Ramos (cell line): Measurements from ENCODE around the gene CST9L.

Experiments
- in situ Hi-C: fragments of 300-500 bp; cut with MboI; formaldehyde crosslinking; loops from one replicate; pipeline ENCODE4 v1.14.3; 2022; ENCODE audit warnings: low sequenced_read_pairs; ENCODE audit not compliant: unreplicated experiment

Gene CST9L

GRCh38 chr20:23550227-23550626 lies 18.1 kb downstream of the CST9L start:
- in situ Hi-C loops: no loop called here

- in situ Hi-C loops: no loop called here
These were observed 19.9 kb downstream of the CST9L start for GRCh38 chr20:23548408-23548807.

GRCh38 chr20:23547613-23548012 lies 20.7 kb downstream of the CST9L start:
- in situ Hi-C loops: no loop called here

- in situ Hi-C loops: no loop called here
These were observed 21.7 kb downstream of the CST9L start for GRCh38 chr20:23546435-23547144.

GRCh38 chr20:23544133-23544532 lies 24.2 kb downstream of the CST9L start:
- in situ Hi-C loops: no loop called here

- in situ Hi-C loops: no loop called here
These were observed 25.5 kb downstream of the CST9L start for GRCh38 chr20:23542801-23543200.

GRCh38 chr20:23541776-23542175 lies 26.5 kb downstream of the CST9L start:
- in situ Hi-C loops: no loop called here

GRCh38 chr20:23541330-23541729 lies 27.0 kb downstream of the CST9L start:
- in situ Hi-C loops: no loop called here

GRCh38 chr20:23540624-23541023 lies 27.7 kb downstream of the CST9L start:
- in situ Hi-C loops: no loop called here

- in situ Hi-C loops: no loop called here
These were observed 31.3 kb downstream of the CST9L start for GRCh38 chr20:23537030-23537429.

- in situ Hi-C loops: no loop called here
These were observed 31.8 kb downstream of the CST9L start for GRCh38 chr20:23536328-23536974.

- in situ Hi-C loops: no loop called here
These were observed 33.3 kb downstream of the CST9L start for GRCh38 chr20:23534801-23535593.

GRCh38 chr20:23533161-23533560 lies 35.1 kb downstream of the CST9L start:
- in situ Hi-C loops: no loop called here

GRCh38 chr20:23532533-23532932 lies 35.8 kb downstream of the CST9L start:
- in situ Hi-C loops: no loop called here

- in situ Hi-C loops: no loop called here
These were observed 37.2 kb downstream of the CST9L start for GRCh38 chr20:23530937-23531567.

- in situ Hi-C loops: no loop called here
These were observed 39.3 kb downstream of the CST9L start for GRCh38 chr20:23528867-23529431.

GRCh38 chr20:23526850-23527249 lies 41.4 kb downstream of the CST9L start:
- in situ Hi-C loops: no loop called here

- in situ Hi-C loops: no loop called here
These were observed 44.1 kb downstream of the CST9L start for GRCh38 chr20:23524146-23524545.

GRCh38 chr20:23520185-23520584 lies 48.1 kb downstream of the CST9L start:
- in situ Hi-C loops: no loop called here

- in situ Hi-C loops: no loop called here
These were observed 48.7 kb downstream of the CST9L start for GRCh38 chr20:23519556-23519955.
